RPMI7951 (cell line): ENCODE measurements around the gene TOGARAM2. TPM values are rescaled to one million over a fixed set of nuclear protein-coding genes. Genes with fewer than 3 reads are reported as not detected.

Source experiments
- DNase-seq: peaks from one replicate; pipeline ENCODE4 v3.0.0-alpha.2; 2012; ENCODE audit warnings: low read depth
- total RNA-seq: library from RNA; depleted of rRNA; stranded (reverse); fragments of >200 nt; shearing (Covaris generic); gene quantifications from 2 replicates; pipeline ENCODE4 v1.2.3, GENCODE V29; 2014

TOGARAM2 gene
- total RNA-seq, 1 experiment from 2014 or later, result not detected

DNA sequence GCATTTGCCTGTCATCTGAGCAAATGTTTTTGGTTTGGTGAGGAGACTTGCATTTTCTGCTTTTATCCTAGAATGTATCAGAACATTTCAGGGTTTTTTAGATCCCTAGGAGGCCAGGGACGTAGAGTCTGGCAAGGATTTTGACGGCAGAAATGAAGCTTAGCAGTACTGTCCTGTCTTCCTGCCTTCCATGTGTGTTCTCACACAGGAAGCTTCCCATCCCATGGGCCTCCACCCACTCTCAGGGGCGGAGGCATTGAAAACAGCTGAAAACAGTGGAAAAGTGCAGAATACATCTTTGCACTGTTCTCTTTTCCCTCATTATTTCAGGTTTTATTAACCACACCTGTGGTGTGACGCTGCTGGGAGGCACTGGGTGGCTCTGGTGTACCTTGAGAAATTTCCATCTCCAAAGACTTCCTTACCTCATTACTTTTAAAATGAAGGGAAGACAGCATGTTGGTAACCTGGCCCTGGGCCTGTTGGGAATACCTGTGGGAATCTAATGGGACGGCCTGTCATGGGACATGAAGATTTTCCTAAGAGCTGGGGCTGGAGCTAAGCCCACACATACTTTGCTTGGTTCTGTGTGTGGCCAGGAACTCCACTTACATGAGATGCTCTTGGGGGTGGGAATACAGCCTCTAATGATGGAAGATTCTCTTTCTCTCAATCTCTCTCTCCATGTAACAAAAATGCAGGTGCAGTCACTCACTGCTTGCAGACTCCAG is 72.7 kb downstream of the TOGARAM2 start:
- DNase-seq, result no peak

DNA sequence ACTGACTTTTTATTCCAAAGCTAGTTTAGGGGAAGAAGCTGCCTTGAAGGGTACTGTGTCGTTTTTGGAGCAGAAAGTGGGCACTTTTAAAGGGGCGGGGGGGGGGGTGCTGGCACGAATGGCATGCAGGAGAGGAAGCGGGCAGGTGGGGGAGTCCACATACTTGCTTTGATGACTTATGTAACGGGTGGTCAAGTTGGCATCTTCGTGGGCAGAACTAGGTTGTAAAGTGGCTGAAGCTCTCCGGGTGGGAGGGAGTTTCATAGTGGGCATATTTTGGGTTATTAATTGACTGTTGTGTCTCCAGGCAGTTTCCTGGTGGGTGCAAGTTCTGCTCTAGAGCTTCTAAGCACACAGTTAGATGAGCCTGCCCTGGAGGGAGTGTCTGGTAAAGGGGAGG is 73.3 kb downstream of the TOGARAM2 start:
- DNase-seq, result no peak

DNA sequence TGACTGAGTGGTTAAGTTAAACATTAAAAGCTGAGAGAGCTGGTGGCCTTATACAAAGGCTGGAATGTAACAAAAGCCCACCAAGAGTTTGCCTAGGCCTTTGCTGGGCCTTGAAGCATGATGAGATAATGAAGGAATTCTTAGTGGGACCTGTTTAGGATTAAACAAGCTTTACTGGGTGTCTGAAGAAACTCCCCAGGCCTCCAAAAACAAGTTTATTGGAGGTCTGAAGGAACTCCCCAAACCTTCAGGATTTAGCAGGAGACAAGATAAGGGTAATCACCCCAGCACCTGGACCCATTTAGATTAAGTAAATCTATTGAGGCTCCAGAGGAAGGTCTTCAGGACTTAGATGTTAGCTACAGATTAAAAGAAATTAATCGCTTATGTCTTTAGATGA is 74.5 kb downstream of the TOGARAM2 start:
- DNase-seq, result no peak

DNA sequence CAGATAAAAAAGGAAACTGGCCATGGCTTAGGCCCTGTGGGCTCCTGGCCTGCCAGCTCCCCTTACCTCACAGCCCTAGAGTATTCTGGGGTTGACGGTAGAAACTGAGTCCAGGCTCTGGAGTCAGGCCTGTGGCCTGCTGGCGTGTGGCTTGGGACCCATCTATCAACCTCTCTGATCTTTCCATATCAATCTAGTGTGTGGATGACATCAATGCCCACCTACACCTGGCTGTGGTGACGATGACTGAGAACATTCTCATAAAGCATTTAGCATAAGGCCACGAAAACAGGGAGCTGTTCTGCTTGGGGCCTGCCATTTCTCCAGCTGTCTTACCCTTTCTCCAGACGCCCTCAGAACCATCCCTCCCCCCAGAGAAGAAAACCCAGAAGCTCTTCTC is 75.4 kb downstream of the TOGARAM2 start:
- DNase-seq, result no peak

DNA sequence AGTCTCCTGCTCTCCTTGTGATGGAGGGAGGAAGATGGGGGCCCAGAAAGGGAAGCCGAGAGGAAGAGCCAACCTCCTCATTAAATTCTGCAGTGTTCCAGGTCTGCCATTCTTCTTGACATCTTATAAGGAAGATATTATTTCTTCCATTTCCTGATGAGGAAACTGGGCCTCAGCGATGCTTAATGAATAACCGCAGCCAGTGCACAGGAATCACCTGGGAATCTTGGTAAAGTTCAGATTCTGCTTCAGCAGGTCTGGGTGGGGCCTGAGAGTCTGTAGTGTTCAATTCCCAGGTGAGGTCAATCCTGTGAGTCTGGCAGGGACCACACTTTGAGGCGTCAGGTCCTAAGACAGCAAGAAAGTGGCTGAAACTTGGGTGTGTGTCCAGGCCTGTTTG is 75.9 kb downstream of the TOGARAM2 start:
- DNase-seq, result no peak

DNA sequence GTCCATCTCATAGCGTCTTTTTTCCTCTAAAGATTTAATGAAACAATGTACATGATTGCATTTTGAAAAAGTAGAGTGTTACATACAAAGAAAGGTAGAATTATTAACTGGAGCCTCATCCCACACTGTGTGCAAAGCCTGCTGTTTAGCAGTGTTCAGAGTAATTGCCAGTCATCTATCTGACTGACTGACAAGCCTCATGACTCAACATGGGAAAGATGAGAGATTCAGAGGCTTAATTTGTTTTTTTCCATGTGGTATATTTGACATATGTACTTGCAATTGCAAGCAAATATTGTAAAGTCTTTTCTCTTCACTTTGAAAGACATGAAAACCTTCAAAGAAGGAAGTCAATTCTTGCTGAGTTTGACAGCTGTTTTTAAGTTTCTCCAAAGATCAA is 78.5 kb downstream of the TOGARAM2 start:
- DNase-seq, result no peak

DNA sequence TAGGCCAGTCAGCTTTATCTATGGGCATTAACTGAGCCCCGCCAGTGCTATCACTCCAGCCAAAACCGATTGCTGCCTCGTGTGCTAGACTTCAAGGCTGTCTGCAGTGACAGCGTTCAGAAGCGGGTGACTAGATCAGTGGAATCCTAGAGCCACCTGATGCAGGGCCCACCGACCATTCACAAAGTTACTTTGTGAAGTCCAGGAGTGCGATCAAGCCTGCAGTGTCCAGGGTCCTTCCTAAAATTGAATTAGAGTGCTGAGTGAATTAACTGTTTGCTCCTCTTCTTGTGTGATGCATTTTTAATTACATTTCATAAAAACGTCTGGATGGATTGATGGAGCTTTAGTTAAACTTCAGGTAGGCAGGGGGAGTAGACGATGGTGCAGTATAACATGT is 79.3 kb downstream of the TOGARAM2 start:
- no peak for DNase-seq

DNA sequence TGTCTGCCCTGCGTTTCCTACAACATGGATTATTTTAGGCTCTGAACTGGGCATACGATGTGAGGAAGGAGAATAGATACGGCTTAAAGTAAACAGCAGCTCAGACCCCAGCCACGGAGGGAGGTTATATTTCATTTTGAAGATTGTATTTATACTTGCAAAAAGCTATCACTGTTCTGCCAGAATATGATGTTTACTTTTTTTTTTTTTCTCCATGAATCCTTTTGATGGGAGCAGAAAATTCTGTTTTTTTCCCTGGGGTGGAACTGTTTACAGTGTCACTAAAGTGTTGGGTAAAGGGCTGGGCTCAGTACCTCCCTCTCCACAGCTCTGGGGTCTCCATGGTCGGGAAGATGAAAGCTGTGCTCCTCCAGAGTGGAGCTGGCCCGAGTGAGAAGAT is 80.1 kb downstream of the TOGARAM2 start:
- no peak for DNase-seq

DNA sequence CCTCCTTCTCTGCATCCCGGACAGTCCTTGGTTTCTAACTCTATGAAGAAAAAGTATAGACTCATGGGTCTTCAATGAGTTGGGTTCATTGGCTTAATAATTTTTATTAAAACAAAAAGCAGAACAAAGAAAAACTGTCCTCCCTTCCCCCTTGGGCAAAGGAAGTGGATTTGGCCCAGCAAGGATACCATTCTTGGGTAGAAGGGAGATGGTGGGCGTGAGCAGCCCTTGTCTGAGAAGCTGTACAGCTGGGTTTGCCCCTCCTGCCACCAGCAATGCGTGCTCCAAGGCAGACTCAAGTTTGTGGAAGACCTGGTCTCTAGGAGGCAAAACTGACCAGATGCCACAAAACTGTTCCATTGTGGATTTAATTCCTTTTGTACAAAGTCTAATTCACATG is 80.5 kb downstream of the TOGARAM2 start:
- no peak for DNase-seq

DNA sequence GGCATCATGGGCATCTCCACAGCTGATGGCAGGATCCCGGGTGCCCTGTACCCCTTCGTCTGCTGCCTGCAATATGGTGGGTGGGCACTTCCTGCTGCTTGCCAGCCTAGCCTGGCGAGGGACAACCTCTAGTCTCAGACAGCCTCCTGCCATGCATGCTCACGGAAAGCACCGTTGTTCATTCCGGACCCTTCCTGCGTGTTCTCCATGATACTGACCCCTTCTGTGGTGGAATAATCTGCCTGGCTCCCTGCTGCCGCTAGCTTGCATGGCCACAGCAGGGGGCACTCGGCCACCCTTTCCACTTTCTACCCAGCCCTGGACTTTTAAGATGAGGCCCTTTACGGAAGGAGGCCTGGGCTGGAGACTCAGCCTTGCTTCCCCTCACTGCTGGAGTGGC is 81.3 kb downstream of the TOGARAM2 start:
- no peak for DNase-seq

DNA sequence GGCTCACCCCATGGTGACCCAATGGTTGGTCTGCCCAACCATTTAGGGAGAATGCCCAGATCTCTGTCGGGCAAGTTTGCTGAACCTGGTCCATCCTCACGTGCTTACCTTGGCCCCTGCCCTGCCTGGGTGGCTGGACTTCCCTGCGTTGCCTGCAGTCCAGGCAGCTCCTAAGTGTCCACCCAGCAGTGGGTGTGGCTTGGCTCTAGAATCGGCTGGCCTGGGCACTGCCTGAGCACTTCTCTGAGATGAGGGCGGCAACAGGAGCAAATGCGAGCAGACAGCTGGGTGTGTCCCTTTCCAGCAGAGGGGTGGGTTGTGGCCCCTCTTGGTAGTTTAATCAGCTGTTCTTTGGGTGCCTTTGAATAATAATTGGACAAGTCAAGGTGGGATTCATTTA is 82.0 kb downstream of the TOGARAM2 start:
- no peak for DNase-seq

DNA sequence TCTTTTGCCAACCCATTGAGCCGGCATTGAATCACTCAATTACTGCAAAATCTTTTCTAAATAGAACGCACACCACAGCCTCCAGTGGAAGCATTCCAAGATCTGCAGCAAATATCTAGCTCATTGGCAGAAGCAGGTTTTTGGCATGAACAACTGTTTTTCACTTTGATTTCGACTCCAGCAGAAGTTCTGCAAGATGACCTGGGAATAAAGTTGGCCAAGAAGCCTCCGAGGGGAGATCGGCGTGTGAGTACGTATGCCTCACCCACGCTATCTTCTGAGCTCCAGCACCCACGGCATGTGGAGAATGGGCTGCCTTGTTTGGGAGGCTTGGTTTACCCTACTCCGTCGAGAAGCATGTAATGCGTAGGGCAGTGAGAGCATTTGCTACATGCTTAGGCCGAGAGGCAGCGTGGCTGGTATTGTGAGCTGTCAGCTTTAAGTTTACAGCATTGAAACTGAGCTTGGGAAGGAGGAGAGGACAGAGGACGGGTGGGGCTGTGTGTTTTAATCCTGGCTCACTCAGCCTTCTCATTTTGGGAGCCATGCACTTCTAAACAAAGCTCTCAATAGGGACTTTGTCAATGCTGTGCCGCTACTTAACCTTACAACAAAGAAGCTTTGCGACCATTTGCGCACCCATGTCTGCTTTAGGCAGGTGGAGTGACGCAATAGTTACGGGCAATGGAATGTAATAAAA is 82.7 kb downstream of the TOGARAM2 start:
- no peak for DNase-seq

DNA sequence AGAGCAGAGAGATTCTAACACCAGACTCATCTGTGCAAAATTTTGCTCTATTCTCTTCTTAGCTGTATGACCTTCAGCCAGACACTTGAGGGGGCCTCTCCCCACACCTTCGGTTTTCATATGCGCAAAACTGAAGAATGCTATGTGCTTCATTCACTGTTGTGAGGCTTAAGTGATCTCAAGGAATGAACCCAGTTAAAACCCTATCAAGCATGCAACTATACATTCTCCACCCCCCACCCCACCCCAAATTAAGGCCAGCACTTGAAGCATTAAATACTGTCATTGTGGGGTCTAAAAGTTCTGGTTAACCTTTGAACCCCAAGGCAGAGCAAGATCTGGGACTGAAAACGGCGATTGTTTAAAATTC is 83.2 kb downstream of the TOGARAM2 start:
- DNase-seq, result no peak

DNA sequence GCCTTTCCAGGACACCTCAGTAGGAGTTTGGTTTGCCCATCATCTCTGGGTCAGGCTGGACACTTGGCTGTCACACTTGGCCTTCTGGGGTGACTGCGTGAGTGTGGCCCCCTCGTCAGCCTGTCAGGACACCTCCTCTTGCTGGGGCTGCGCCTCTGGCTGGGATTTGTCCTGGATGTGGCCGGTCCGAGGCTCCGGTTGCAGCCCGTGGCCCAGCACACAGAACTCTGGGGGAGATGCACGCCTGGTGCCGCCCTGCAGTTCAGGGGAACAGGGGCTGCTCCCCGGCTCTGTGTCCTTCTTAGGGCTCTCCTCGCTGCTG is 83.6 kb downstream of the TOGARAM2 start:
- no peak for DNase-seq

DNA sequence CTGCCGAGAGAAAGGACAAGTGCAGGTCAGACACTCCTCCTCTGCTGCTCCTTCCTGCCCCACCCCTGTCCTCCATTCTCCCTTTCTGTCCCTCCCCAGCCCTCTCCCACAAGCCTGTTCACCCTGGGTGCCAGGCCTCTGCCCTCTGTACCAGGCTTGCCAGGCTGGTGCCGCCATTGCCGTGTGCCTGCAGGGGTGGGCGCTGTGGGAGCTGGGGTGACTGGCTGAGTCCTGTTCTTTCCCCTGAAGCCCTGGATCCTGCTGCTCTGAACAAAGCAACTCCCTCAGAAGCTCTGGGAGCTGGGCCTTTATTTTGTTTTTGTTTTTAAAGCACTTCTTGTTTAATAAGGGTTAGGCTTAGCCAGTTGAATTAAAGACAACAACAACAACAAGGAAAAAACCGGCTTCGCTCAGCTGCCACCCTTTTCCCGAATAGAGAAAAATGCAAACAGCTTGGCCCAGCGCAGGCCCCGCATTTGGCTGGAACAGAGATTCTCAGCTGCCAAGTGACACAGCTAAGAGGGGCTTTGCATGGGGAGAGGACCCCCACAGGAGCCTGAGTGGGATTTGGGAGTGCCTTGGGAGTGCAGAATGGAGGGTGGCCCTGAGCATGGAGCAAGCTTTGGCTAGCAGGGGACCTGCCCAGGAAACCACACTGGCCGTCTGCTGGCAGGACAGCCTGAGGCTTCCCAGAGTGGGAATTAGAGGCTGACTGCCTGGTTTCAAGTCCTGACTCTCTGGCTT is 84.1 kb downstream of the TOGARAM2 start:
- no peak for DNase-seq

DNA sequence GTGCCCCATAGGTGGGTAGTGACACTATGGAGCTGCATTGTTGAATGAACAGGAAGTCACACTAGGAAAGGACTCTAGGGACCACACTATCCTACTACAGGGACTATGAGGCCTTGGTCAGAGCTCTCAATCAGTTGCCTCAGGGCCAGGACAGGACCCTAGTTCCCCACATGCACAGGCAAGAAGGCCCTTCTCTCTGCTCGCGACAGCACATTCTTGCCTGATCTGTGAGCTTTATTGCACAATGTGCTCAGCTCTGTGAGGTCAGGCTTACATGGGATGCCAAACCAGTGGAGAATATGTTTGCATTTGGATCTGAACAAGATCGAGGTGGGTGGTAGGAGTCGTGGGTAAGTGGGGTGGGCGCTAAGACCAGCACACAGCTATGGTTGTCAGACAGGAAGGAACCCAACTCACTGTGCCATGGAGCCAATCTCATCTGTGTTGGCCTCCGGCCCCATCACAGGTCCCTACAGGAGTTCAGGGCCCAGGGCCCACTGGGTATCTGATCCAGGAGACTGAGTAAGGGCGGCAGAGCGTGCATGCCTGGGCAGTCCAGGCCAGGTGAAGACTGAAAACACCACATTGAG is 85.3 kb downstream of the TOGARAM2 start:
- DNase-seq, result no peak

DNA sequence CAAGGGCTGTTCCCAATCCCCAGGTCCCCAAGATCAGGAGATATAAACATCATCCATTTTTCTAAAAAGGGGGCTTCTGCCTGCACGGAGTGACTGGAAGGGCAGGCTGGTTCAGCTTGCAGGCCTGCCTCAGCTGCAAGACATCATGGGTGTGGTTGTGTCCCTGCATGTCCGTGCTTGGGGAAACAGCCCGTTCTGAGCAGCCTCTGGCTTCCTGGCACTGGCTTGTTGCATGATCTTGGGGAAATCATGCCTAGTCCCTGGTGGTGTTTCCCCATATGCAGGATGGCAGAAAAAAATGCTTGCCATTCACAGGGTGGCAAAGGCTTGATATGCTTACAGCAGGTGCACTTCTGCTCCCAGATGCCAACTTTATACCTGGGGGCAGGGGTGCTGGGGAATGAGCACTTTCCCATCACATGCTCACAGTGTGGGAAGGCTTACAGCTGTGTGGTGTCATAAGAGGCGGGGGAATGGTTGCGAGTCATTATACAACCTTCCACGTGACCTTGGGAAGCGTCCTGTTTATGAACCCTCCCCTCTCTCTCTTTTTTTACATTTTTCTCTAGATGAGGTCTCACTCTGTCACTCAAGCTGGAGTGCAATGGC is 86.0 kb downstream of the TOGARAM2 start:
- DNase-seq, result no peak

DNA sequence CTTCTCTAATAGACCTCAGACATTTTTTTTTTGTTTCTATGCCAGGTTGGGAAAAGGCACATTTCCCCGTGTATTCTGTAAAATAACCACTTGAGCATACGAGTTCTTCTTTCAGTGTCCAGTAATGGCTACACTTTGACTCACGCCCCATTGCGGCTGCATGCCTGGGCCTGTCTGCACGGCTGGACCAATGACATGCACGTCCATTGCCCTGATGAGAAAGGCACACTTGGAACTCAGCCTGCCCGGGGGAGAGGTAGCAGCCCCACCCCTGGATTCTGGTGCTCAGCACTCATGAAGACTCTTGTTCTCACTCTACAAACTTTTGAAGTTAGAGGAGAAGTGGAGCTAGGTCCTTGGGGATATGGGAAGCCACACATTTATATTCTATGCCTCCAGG is 87.4 kb downstream of the TOGARAM2 start:
- no peak for DNase-seq

DNA sequence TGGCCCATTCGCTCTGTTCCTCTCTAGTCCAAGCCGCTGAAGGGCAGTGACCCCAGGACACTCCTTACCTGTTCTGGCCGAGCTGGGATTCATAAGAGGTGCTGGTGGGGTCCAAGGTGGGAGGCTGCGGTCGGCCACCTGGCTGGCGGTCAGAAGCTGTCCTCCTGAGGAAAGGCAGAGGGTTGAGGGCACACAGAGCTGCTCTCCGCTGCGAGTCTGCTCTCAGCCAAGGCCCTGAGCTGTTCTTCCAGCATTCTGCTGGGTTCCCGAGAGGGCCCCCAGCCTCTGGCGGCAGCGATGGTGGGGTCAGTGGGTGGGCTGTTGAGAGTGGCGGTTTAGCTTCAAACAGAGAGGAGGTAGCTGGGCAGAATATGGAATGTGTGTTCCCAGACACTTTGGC is 89.4 kb downstream of the TOGARAM2 start:
- DNase-seq, result no peak

DNA sequence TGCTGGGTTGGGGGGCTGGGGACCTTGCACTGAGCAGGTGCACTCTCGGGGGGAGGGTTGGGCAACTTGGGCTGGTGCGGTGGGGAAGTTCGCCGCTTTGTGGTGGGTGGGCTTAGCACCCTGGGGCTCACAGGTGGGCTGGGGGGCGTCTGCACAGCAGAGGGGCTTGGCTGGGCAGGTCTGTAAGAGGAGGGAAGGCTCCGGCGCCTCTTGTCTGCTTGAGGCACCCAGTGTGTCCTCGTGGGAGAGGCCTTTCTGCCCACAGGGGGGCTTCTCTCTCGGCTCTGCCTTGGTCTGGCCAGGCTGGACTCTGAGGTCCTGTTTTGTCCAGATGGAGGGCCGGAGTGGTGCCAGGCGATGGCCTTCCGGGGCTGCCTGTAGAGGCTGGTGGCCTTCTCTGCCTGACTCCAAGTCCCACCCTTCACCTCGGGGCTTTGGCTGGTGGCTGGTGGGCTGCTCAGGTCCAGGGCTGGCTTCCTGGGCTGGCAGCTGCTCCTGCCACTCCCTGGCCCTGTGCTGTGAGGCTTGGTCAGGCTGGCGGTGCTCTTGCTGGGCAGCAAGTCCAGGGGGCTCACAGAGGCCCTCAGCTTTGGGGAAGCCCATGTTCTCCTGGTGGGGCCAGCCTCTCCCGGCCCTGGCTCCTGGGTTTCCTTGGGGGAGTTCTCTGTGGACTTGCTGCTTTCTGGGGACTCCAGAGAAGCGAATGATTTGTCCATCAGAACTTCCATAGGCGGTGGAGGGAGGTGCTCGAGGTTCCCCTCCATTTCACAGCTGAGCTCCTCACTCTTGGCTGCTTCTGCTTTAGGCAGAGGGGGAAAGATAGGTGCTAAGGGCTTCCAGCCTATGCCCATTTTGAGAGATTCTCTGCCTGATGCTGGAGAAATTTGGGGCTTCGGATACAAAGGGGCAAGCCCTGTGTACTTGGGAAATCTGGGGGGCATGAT is 90.2 kb downstream of the TOGARAM2 start:
- DNase-seq, result no peak

DNA sequence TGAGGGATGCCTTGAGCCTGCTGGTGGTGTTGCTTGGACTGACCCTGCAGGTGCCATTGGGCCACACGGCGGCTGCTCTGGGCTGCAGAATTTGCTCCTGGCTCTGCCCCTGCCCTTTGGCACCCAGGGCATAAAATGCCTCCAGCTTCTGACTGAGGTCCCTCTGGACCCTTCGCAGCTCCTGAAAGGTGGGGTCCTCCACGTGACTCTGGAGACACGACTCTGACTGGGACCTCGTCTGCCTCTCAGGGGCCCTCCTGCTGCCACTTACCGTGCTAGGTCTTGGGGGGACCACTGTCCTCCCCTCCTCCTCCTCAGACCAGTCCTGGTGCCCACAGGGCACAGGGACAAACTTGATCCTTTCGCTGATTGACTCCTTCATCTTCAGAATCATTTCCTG is 91.2 kb downstream of the TOGARAM2 start:
- DNase-seq, result no peak
